Kidney epithelial cell (primary cell): ENCODE data around the gene DNAH7. TPM values are rescaled to one million over a fixed set of nuclear protein-coding genes. Genes with fewer than 3 reads are reported as not detected.

ENCODE experiments used
- DNase-seq: peaks from one replicate; pipeline ENCODE4 v3.0.0-alpha.2; 2010; ENCODE audit warnings: low read depth
- H3K27me3 ChIP-seq: 2 replicates; pipeline ENCODE4 v1.6.0; 2011; ENCODE audit warnings: low read length; ENCODE audit not compliant: control insufficient read depth, insufficient read depth
- H3K36me3 ChIP-seq: 2 replicates; pipeline ENCODE4 v1.5.1; 2011; ENCODE audit warnings: low read length; ENCODE audit not compliant: control insufficient read depth, insufficient read depth
- H3K4me3 ChIP-seq: 2 replicates; pipeline ENCODE4 v1.5.1; 2011; ENCODE audit warnings: low read depth, mild to moderate bottlenecking, control low read depth, low read length
- total RNA-seq: library from RNA; depleted of rRNA; stranded (reverse); fragments of >200 nt; gene quantifications from 2 replicates; pipeline ENCODE4 v1.2.3, GENCODE V29; 2015
- TF ChIP-seq, protein P1 (sequence below): IDR thresholded peaks from 2 replicates; pipeline ENCODE4 v1.5.1; 2011; ENCODE audit warnings: mild to moderate bottlenecking, moderate library complexity, low read length, control low read depth, inconsistent platforms; ENCODE audit not compliant: insufficient read depth, poor library complexity, severe bottlenecking

The DNAH7 gene
- total RNA-seq, 1 donor from 2014 or later = 2.1 TPM

DNA sequence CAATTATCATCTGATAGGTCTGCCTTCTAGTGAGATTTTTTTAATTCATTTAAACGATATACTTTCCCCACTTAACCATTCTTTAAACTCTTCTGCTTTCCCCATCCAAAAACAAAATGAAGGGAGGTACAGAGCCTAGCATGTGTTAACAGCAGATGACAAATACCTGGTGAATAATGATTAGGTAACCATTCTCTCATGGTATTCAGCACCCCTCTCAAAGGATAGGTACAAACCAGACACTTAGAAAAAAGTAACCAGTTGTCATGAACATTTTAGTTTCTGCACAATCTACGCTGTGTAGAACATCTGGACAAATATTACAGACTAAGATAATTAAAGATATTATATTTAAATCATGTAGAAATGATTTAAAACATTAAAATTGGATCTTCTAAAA lies 56.3 kb downstream of the DNAH7 start:
- TF ChIP-seq, protein P1, sequence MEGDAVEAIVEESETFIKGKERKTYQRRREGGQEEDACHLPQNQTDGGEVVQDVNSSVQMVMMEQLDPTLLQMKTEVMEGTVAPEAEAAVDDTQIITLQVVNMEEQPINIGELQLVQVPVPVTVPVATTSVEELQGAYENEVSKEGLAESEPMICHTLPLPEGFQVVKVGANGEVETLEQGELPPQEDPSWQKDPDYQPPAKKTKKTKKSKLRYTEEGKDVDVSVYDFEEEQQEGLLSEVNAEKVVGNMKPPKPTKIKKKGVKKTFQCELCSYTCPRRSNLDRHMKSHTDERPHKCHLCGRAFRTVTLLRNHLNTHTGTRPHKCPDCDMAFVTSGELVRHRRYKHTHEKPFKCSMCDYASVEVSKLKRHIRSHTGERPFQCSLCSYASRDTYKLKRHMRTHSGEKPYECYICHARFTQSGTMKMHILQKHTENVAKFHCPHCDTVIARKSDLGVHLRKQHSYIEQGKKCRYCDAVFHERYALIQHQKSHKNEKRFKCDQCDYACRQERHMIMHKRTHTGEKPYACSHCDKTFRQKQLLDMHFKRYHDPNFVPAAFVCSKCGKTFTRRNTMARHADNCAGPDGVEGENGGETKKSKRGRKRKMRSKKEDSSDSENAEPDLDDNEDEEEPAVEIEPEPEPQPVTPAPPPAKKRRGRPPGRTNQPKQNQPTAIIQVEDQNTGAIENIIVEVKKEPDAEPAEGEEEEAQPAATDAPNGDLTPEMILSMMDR = no peak
- no peak for DNase-seq
- Histone ChIP-seq H3K4me3 (no peak overlapping the region), H3K27me3 (no peaks in the 10 kb centered on the region), H3K36me3 (no peaks in the 10 kb centered on the region)

DNA sequence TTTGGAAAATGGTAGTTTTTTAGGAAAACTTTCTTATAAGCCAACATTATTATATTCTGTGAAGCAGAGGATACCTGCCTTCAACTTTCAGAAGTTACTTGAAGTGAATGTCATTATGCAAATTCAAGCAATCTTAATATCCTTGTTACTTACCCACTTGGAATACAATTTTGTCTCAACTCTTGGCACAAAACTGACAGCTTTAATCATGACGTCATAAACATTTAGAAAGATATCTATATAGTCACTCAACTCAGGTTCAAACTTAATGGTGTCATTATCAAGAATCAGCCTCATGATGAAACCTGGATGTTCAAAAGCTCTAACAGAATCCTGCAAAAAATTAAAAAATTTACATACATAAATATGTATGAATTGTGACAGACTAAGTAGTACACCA lies 68.1 kb downstream of the DNAH7 start:
- no peak for DNase-seq
- TF ChIP-seq, protein P1 = no peak
- H3K27me3 ChIP-seq = no peaks in the 10 kb centered on the region
- H3K4me3 ChIP-seq = no peak overlapping the region
- no peaks in the 10 kb centered on the region for H3K36me3 ChIP-seq

DNA sequence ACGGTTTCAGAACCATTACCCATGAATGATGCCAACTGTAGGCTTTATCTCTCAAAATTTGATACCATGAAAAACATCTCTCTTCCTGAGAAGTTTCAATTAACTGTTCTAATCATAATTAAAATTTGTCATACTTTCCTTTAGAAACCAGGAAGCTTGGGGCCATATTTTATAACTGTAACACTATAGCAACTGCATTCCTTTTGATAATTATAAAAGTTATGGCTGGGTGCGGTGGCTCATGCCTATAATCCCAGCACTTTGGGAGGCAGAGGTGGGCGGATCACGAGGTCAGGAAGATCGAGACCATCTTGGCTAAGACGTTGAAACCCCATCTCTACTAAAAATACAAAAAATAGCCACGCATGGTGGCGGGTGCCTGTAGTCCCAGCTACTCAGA lies 70.6 kb downstream of the DNAH7 start:
- no peak overlapping the region for H3K4me3 ChIP-seq
- no peaks in the 10 kb centered on the region for H3K36me3 ChIP-seq
- no peak for DNase-seq
- H3K27me3 ChIP-seq = no peaks in the 10 kb centered on the region
- TF ChIP-seq, protein P1 = no peak

DNA sequence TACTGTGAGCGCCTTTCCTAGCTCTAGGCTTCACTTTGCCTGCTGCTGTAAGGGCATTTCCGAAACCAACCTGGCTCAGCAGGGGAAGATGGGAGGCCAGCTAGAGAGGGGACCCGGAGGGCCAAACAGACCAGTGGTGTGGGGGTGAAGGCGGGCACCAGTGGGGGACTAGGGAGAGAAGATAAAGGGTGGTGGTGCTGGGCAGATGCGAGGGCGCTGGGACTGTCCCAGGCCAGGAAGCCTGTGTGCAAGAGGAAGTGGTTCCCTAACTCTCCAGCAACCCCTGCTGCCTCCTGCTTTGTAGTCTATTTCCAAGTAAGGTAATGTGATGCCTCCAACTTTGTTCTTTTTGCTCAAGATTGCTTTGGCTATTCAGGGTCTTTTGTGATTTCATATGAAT lies 73.1 kb downstream of the DNAH7 start:
- Histone ChIP-seq H3K36me3 (no peaks in the 10 kb centered on the region), H3K27me3 (no peaks in the 10 kb centered on the region), H3K4me3 (no peak overlapping the region)
- TF ChIP-seq, protein P1 = no peak
- DNase-seq = no peak

DNA sequence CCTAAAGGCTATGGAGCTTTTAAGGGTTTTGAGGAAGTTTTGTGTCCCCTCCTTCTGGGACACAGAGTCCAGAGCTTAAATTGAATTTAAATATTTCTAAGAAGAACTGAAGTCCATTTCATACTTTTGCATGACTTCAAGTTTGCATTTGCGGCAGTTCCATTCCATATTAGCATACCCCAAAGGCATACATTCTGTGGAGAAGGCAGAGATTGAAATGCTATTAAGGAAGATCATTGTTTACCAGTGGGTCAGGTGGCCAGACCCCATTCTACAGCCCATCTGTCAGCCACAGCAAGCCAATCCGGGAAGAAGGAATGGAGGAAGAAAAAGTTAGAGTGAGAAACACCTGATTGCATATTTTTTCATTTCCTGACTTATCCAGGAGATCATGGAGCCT lies 75.0 kb downstream of the DNAH7 start:
- H3K36me3 ChIP-seq = no peaks in the 10 kb centered on the region
- DNase-seq = no peak
- H3K4me3 ChIP-seq = no peak overlapping the region
- TF ChIP-seq, protein P1 = no peak
- H3K27me3 ChIP-seq = no peaks in the 10 kb centered on the region

DNA sequence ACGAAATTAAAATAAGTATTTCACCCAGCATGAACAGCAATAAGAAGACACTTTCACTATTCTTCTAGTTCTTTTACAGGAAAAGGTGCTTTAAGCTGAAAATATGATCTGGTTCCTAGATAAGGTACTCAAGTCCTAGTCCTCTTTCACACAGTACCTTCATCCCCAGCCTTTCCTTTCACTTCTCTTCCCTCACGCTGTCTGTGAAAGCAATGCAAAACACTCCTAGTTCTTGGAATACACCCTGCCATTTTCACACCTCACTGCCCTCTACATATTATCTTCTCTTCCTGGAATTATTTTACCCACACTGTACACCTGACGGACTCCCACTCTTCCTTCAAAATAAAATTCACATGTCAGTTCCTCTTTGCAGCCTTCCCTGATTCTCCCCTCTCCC lies 82.9 kb downstream of the DNAH7 start:
- H3K27me3 ChIP-seq = no peaks in the 10 kb centered on the region
- H3K4me3 ChIP-seq = no peak overlapping the region
- TF ChIP-seq, protein P1 = no peak
- peak; percentile 7 for DNase-seq
- no peaks in the 10 kb centered on the region for H3K36me3 ChIP-seq
